Left lung (tissue), 10 donors: ENCODE results near the gene MACROD2. TPM values are rescaled to one million over a fixed set of nuclear protein-coding genes. Genes with fewer than 3 reads are reported as not detected.

Experiments
- ATAC-seq: fragments of 200-7000 bp; cut with Tn5 transposase; one replicate; pipeline ENCODE4 v1.9.1; 2020; ENCODE audit warnings: moderate library complexity
- DNase-seq, 4 donors: peaks; one replicate each; pipeline ENCODE4 v3.0.0-alpha.2; 2013 to 2020
- H3K27ac ChIP-seq, 2 donors: fragments of 200-600 bp; sonication (generic) in 1 of 2; one replicate each; pipeline versions ENCODE4 v1.5.0 to v1.8.0; 2020 to 2021
- H3K27me3 ChIP-seq, 2 donors: fragments of 200-600 bp; sonication (generic) in 1 of 2; one replicate each; pipeline versions ENCODE4 v1.5.0 to v1.8.0; 2020 to 2021
- H3K36me3 ChIP-seq, 2 donors: fragments of 200-600 bp; sonication (generic) in 1 of 2; one replicate each; pipeline versions ENCODE4 v1.5.0 to v1.8.0; 2020 to 2021
- H3K4me1 ChIP-seq, 2 donors: fragments of 200-600 bp; one replicate each; pipeline ENCODE4 v1.8.0; 2021
- H3K4me3 ChIP-seq, 2 donors: fragments of 200-600 bp; sonication (generic) in 1 of 2; one replicate each; pipeline versions ENCODE4 v1.5.0 to v1.8.0; 2020 to 2021; ENCODE audit warnings: mild to moderate bottlenecking in 1 of 2
- H3K9me3 ChIP-seq, 2 donors: fragments of 200-600 bp; sonication (generic) in 1 of 2; one replicate each; pipeline versions ENCODE4 v1.5.0 to v1.8.0; 2020 to 2021
- CTCF ChIP-seq, 2 donors: fragments of 200-600 bp; sonication (generic) in 1 of 2; IDR thresholded peaks; one replicate each; pipeline versions ENCODE4 v1.5.0 to v1.8.0; 2021; ENCODE audit warnings: antibody characterized with exemption in 2 of 2
- intact Hi-C, 2 donors: fragments of 100-400 bp; cut with DNase I; formaldehyde crosslinking; loops; one replicate each; pipeline versions ENCODE4 v1.11.2 to v1.14.2; 2022
- polyA plus RNA-seq, 6 donors: library from polyadenylated mRNA; unstranded; fragments of 120-200 nt; gene quantifications; one replicate each; pipeline ENCODE4 v1.2.1, GENCODE V29; 2013; ENCODE audit not compliant: insufficient read length in 6 of 6
- total RNA-seq, 2 donors: library from RNA; stranded (reverse); fragmentation: NEBNext Ultra II Directional; extraction: Animal tissue kit (Norgen Biotek cat#: 25700); gene quantifications; one replicate each; pipeline ENCODE4 v1.2.1, GENCODE V29; 2021
- donor health status: DM: no; HTN: yes; CAD: no.
- donor health status: DM: no; HTN: no; CAD: no.

MACROD2 gene
- total and polyA plus RNA-seq, 8 donors: 6.1 to 23.6 (median 8.9) TPM

DNA sequence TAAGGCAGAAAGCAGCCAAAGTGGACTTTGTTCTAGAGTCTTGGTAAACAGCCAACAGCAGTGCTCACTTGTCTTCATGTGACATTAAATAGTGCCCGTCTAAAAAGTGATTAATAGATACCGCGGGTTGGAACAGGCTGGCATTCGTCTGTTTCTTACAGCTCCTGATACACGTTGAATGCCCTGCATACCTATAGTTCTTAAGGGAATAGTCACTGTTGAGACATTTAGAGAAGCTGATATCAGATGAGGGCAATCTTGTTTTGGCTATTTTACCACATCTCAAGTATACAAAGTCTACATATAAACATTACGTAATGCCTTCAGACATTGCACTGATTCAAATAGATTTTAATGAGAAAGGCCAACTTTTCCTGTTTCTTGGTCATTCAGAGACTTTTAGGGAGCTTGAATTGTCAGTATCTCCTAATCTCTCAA is 717.0 kb downstream of the MACROD2 start:
- no peak for TF ChIP-seq CTCF (IDR thresholded peaks at IDR 0.05)
- Histone ChIP-seq H3K27ac (peak overlapping the region in 1 of 2 donors; percentile 20), H3K4me3 (no peak overlapping the region), H3K9me3 (peaks cover 0 to 1% of the 10 kb centered on the region in 2 donors), H3K27me3 (no peaks in the 10 kb centered on the region), H3K4me1 (no peaks in the 10 kb centered on the region), H3K36me3 (no peaks in the 10 kb centered on the region)
- intact Hi-C loops: no loop called here
- DNase-seq (peak in 2 of 4 donors; percentile 42 to 59), ATAC-seq (peak; percentile 87)

DNA sequence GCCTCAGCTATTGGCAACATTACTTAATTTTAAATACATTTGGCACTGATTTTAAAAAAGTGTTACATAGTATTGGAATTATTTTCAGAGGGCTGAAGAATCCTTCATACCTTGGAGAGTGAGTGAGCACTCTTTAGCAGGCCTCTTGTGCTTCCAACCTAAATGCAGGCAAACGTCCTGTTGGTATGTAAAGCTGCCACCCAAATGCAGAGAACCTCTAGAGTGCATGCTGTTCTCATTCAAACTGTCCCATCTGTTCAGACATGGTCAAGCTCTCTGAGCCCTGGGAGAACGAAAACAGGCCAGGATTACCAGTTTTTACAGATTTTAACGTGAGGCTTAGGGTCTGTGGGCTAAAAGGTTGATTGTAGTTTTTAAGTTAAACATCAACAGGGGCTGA is 720.1 kb downstream of the MACROD2 start:
- Histone ChIP-seq H3K27ac (no peak overlapping the region), H3K9me3 (peaks cover 0 to 1% of the 10 kb centered on the region in 2 donors), H3K36me3 (no peaks in the 10 kb centered on the region), H3K4me3 (no peak overlapping the region), H3K27me3 (no peaks in the 10 kb centered on the region), H3K4me1 (no peaks in the 10 kb centered on the region)
- intact Hi-C loops: no loop called here
- ATAC-seq (peak; percentile 45), DNase-seq (no peak)
- no peak for TF ChIP-seq CTCF (IDR thresholded peaks at IDR 0.05)

DNA sequence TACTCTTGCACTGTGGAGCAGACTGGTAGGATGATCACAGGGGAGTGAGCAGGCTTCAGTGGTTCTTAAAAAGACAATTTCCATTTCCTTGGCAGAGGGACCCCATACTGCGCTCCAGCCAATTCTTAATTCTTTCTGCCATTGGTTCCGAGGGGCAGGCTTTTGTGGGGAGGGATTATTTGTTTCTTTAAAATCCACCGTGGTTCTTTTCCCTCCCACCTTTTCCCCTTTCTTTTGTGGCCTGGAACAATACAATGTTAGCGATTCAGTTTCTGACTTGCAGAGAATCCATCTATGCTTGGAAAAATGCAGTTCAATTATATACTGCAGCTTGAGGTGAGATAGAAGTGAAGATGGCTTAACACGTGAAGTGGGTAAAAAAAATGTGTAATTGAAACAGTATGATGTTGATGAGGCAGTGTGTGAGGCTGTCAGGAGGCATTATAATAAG is 721.1 kb downstream of the MACROD2 start:
- Histone ChIP-seq H3K27ac (no peak overlapping the region), H3K9me3 (peaks cover 0 to 1% of the 10 kb centered on the region in 2 donors), H3K4me3 (no peak overlapping the region), H3K4me1 (no peaks in the 10 kb centered on the region), H3K27me3 (no peaks in the 10 kb centered on the region), H3K36me3 (no peaks in the 10 kb centered on the region)
- no peak for DNase-seq
- ATAC-seq: no peak
- TF ChIP-seq CTCF (IDR thresholded peaks at IDR 0.05): no peak
- intact Hi-C loops: no loop called here

GRCh38 chr20:14717134-14717999 is 722.1 kb downstream of the MACROD2 start:
- ATAC-seq: no peak
- no peak for TF ChIP-seq CTCF (IDR thresholded peaks at IDR 0.05)
- Histone ChIP-seq H3K4me1 (no peaks in the 10 kb centered on the region), H3K4me3 (no peak overlapping the region), H3K27ac (no peak overlapping the region), H3K27me3 (no peaks in the 10 kb centered on the region), H3K9me3 (peaks cover 0 to 1% of the 10 kb centered on the region in 2 donors), H3K36me3 (no peaks in the 10 kb centered on the region)
- intact Hi-C loops: no loop called here
- no peak for DNase-seq

DNA sequence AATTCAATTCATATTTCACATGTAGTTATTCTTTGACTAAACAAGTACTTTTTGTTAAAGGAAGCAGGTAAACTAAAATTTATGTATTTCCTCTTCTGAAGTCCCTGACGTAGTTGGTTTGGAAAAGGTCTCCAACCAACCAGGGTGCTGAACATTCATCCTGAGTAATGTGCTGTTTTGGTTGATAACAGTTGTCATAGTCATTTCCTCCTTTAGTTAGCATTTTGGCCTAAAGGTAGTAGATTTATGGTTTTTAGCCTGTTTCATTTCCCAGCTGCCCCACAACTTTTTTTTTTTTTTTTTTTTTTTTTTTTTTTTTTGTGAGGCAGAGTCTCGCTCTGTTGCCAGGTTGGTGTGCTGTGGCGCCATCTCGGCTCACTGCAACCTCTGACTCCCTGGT is 724.9 kb downstream of the MACROD2 start:
- H3K4me3 ChIP-seq: no peak overlapping the region
- no peak overlapping the region for H3K27ac ChIP-seq
- H3K4me1 ChIP-seq: no peaks in the 10 kb centered on the region
- intact Hi-C loops: no loop called here
- no peaks in the 10 kb centered on the region for H3K27me3 ChIP-seq
- no peaks in the 10 kb centered on the region for H3K9me3 ChIP-seq
- H3K36me3 ChIP-seq: no peaks in the 10 kb centered on the region
- ATAC-seq (no peak), DNase-seq (no peak)
- no peak for TF ChIP-seq CTCF (IDR thresholded peaks at IDR 0.05)
